HEK293 (cell line): ENCODE measurements around the gene RPEL1.

Experiments
- CTCF ChIA-PET: fragments of 350-600 bp; formaldehyde crosslinking; extraction: SDS; loops from one replicate; lab custom pipeline; 2021; ENCODE audit warnings: antibody characterized with exemption; lab: Yijun Ruan, JAX
- POLR2A ChIA-PET: fragments of 300-600 bp; formaldehyde crosslinking; extraction: SDS; loops from one replicate; lab custom pipeline; 2020; ENCODE audit warnings: antibody characterized with exemption, inconsistent platforms; lab: Yijun Ruan, JAX
- H3K27ac ChIP-seq: fragments of 200-500 bp; sonication (Bioruptor generic); 2 replicates; pipeline ENCODE4 v1.5.1; 2014; ENCODE audit warnings: low read depth, low read length, control low read depth, inconsistent platforms; ENCODE audit errors: extremely low read depth
- H3K36me3 ChIP-seq, 2 experiments: fragments of 200-500 bp in 1 of 2; sonication (Bioruptor generic) in 1 of 2; 1 replicate in 1 of 2; 2 replicates in 1 of 2; pipeline ENCODE4 v1.5.1; 2014 to 2017; ENCODE audit warnings: inconsistent platforms in 2 of 2, low read length in 2 of 2; ENCODE audit not compliant: control insufficient read depth in 2 of 2, insufficient read depth in 1 of 2
- H3K4me1 ChIP-seq: fragments of 200-500 bp; sonication (Bioruptor generic); 2 replicates; pipeline ENCODE4 v1.5.1; 2014; ENCODE audit warnings: mild to moderate bottlenecking, low read length, inconsistent platforms; ENCODE audit not compliant: control insufficient read depth, insufficient read depth
- H3K4me3 ChIP-seq: 2 replicates; pipeline ENCODE4 v1.5.1; 2011; ENCODE audit warnings: low read depth, mild to moderate bottlenecking, control low read depth, low read length, moderate library complexity
- H3K9me3 ChIP-seq: fragments of 200-500 bp; sonication (Bioruptor generic); 2 replicates; pipeline ENCODE4 v1.5.1; 2014; ENCODE audit warnings: low read depth, low read length, inconsistent platforms; ENCODE audit not compliant: control insufficient read depth, insufficient read depth
- BCL11A ChIP-seq: fragments of 450-650 bp; formaldehyde crosslinking; IDR thresholded peaks from 2 replicates; pipeline ENCODE4 v1.5.1; 2016; ENCODE audit warnings: low read depth, missing biosample characterization, missing genetic modification characterization
- BCL11B ChIP-seq: fragments of 450-650 bp; formaldehyde crosslinking; IDR thresholded peaks from 2 replicates; pipeline ENCODE4 v1.5.1; 2016; ENCODE audit warnings: low read depth, missing biosample characterization, missing genetic modification characterization
- HOXA7 ChIP-seq: sonication (generic); formaldehyde crosslinking; IDR thresholded peaks from 2 replicates; pipeline ENCODE4 v1.8.1; 2022; ENCODE audit warnings: missing genetic modification reagents, borderline replicate concordance
- PRDM1 ChIP-seq: fragments of 450-650 bp; formaldehyde crosslinking; IDR thresholded peaks from 2 replicates; pipeline ENCODE4; 2016; ENCODE audit warnings: missing biosample characterization, missing genetic modification characterization
- RBAK ChIP-seq: fragments of 450-650 bp; formaldehyde crosslinking; IDR thresholded peaks from 2 replicates; pipeline ENCODE4 v1.5.1; 2016; ENCODE audit warnings: missing biosample characterization, missing genetic modification characterization
- SALL2 ChIP-seq: fragments of 450-650 bp; formaldehyde crosslinking; IDR thresholded peaks from 2 replicates; pipeline ENCODE4 v1.5.0; 2017; ENCODE audit warnings: missing biosample characterization, mild to moderate bottlenecking, missing genetic modification characterization, borderline replicate concordance
- ZBTB6 ChIP-seq: fragments of 450-650 bp; formaldehyde crosslinking; IDR thresholded peaks from 2 replicates; pipeline ENCODE4 v1.5.1; 2017; ENCODE audit warnings: missing biosample characterization, missing genetic modification characterization
- ZNF10 ChIP-seq: fragments of 450-650 bp; formaldehyde crosslinking; IDR thresholded peaks from 2 replicates; pipeline ENCODE4 v1.5.1; 2017; ENCODE audit warnings: missing biosample characterization, missing genetic modification characterization
- ZNF138 ChIP-seq: fragments of 450-650 bp; formaldehyde crosslinking; IDR thresholded peaks from 2 replicates; pipeline ENCODE4 v1.5.1; 2016; ENCODE audit warnings: missing biosample characterization, missing genetic modification characterization, borderline replicate concordance
- ZNF157 ChIP-seq: fragments of 450-650 bp; formaldehyde crosslinking; IDR thresholded peaks from 2 replicates; pipeline ENCODE4 v1.5.1; 2016; ENCODE audit warnings: missing biosample characterization, missing genetic modification characterization
- ZNF169 ChIP-seq: fragments of 450-650 bp; formaldehyde crosslinking; IDR thresholded peaks from 2 replicates; pipeline ENCODE4 v1.5.1; 2016; ENCODE audit warnings: missing biosample characterization, missing genetic modification characterization
- ZNF221 ChIP-seq: fragments of 450-650 bp; formaldehyde crosslinking; IDR thresholded peaks from 2 replicates; pipeline ENCODE4 v1.5.1; 2017; ENCODE audit warnings: missing biosample characterization, missing genetic modification characterization, borderline replicate concordance
- ZNF24 ChIP-seq: fragments of 450-650 bp; formaldehyde crosslinking; IDR thresholded peaks from 2 replicates; pipeline ENCODE4 v1.5.1; 2016; ENCODE audit warnings: missing biosample characterization, missing genetic modification characterization
- ZNF26 ChIP-seq: fragments of 450-650 bp; formaldehyde crosslinking; IDR thresholded peaks from 2 replicates; pipeline ENCODE4 v1.5.1; 2016; ENCODE audit warnings: missing biosample characterization, missing genetic modification characterization
- ZNF280C ChIP-seq: fragments of 450-650 bp; formaldehyde crosslinking; IDR thresholded peaks from 2 replicates; pipeline ENCODE4 v1.5.1; 2016; ENCODE audit warnings: missing biosample characterization, missing genetic modification characterization
- ZNF335 ChIP-seq: fragments of 450-650 bp; formaldehyde crosslinking; conservative IDR thresholded peaks from 2 replicates; pipeline ENCODE4 v1.5.1; 2016; ENCODE audit warnings: missing biosample characterization, missing genetic modification characterization
- ZNF362 ChIP-seq: fragments of 450-650 bp; formaldehyde crosslinking; IDR thresholded peaks from 2 replicates; pipeline ENCODE4 v1.5.1; 2016; ENCODE audit warnings: missing biosample characterization, missing genetic modification characterization
- ZNF514 ChIP-seq: fragments of 450-650 bp; formaldehyde crosslinking; IDR thresholded peaks from 2 replicates; pipeline ENCODE4 v1.5.1; 2016; ENCODE audit warnings: missing biosample characterization, missing genetic modification characterization
- ZNF544 ChIP-seq: fragments of 450-650 bp; formaldehyde crosslinking; IDR thresholded peaks from 2 replicates; pipeline ENCODE4 v1.5.0; 2017; ENCODE audit warnings: missing biosample characterization, missing genetic modification characterization
- ZNF548 ChIP-seq: fragments of 450-650 bp; formaldehyde crosslinking; IDR thresholded peaks from 2 replicates; pipeline ENCODE4 v1.5.1; 2016; ENCODE audit warnings: missing biosample characterization, missing genetic modification characterization
- ZNF571 ChIP-seq: fragments of 450-650 bp; formaldehyde crosslinking; IDR thresholded peaks from 2 replicates; pipeline ENCODE4 v1.5.0; 2017; ENCODE audit warnings: missing biosample characterization, missing genetic modification characterization
- ZNF610 ChIP-seq: fragments of 450-650 bp; formaldehyde crosslinking; IDR thresholded peaks from 2 replicates; pipeline ENCODE4 v1.5.1; 2016; ENCODE audit warnings: missing biosample characterization, missing genetic modification characterization, borderline replicate concordance
- ZNF677 ChIP-seq: fragments of 450-650 bp; IDR thresholded peaks from 2 replicates; pipeline ENCODE4 v1.5.0; 2018; ENCODE audit warnings: missing biosample characterization, mild to moderate bottlenecking, missing genetic modification characterization, moderate library complexity
- ZNF768 ChIP-seq: fragments of 450-650 bp; formaldehyde crosslinking; IDR thresholded peaks from 2 replicates; pipeline ENCODE4 v1.5.1; 2018; ENCODE audit warnings: missing biosample characterization, mild to moderate bottlenecking, missing genetic modification characterization
- ZSCAN4 ChIP-seq: fragments of 450-650 bp; formaldehyde crosslinking; IDR thresholded peaks from 2 replicates; pipeline ENCODE4 v1.5.1; 2017; ENCODE audit warnings: missing biosample characterization, missing genetic modification characterization
- ZXDB ChIP-seq: fragments of 450-650 bp; formaldehyde crosslinking; IDR thresholded peaks from 2 replicates; pipeline ENCODE4 v1.5.1; 2016; ENCODE audit warnings: missing biosample characterization, missing genetic modification characterization

Gene RPEL1

GRCh38 chr10:103278862-103279298, 33.2 kb downstream of the RPEL1 start (continued):
- TF ChIP-seq ZNF280C (tag by site-specific recombination) (peak; percentile 30; the same call in 1 of the 2 replicates), BCL11B (tag by site-specific recombination) (0 out of 2 replicates have a peak, but pooled peaks have one; percentile 31), ZNF362 (0 out of 2 replicates have a peak, but pooled peaks have one; percentile 13), ZNF548 (tag by site-specific recombination) (no peak)

- Histone ChIP-seq H3K27ac (no peak overlapping the region), H3K9me3 (no peaks in the 10 kb centered on the region), H3K4me1 (peaks cover 10% of the 10 kb centered on the region), H3K4me3 (no peak overlapping the region), H3K36me3 (no peaks in the 10 kb centered on the region)
- POLR2A ChIA-PET: interaction anchor here (1.1 kb wide), 1 partner anchor 13 kb away, joined by 3 read pairs; no protein-coding TSS in a partner anchor
- CTCF ChIA-PET: interaction anchor here (1.3 kb wide), 1 partner anchor 37 kb away, joined by 3 read pairs; no protein-coding TSS in a partner anchor
- TF ChIP-seq ZNF571 (no peak), ZNF157 (tag by site-specific recombination) (no peak), SALL2 (tag by site-specific recombination) (no peak)
Measured at GRCh38 chr10:103280031-103280430, 34.3 kb downstream of the RPEL1 start.

- ChIA-PET CTCF (no interaction called here), POLR2A (interaction anchor here (1.1 kb wide), 1 partner anchor 14 kb away, joined by 3 read pairs; no protein-coding TSS in a partner anchor)
- peaks cover 10% of the 10 kb centered on the region for H3K4me1 ChIP-seq
- H3K36me3 ChIP-seq: no peaks in the 10 kb centered on the region
- H3K9me3 ChIP-seq: no peaks in the 10 kb centered on the region
- H3K27ac ChIP-seq: no peak overlapping the region
- TF ChIP-seq ZNF544 (tag by site-specific recombination) (no peak), ZNF169 (no peak), ZNF610 (tag by site-specific recombination) (no peak), ZNF514 (tag by site-specific recombination) (no peak), ZNF335 (no peak), ZNF677 (tag by site-specific recombination) (no peak), ZXDB (no peak), ZBTB6 (tag by site-specific recombination) (no peak), ZNF221 (tag by site-specific recombination) (no peak), ZNF24 (tag by site-specific recombination) (no peak), PRDM1 (tag by site-specific recombination) (no peak), ZNF26 (tag by site-specific recombination) (no peak), ZNF768 (no peak), ZNF10 (tag by site-specific recombination) (no peak), RBAK (tag by site-specific recombination) (no peak), ZSCAN4 (tag by site-specific recombination) (no peak), ZNF138 (tag by site-specific recombination) (no peak), HOXA7 (CRISPR knock-in tag) (no peak), ZNF548 (tag by site-specific recombination) (no peak), BCL11A (tag by site-specific recombination) (no peak)
- TF ChIP-seq, all 188 proteins: peak for 0
- no peak overlapping the region for H3K4me3 ChIP-seq
Measured at GRCh38 chr10:103280506-103280905, 34.8 kb downstream of the RPEL1 start.
